MV-4-11 (cell line): ENCODE measurements around the gene RAVER1.

Experiments
- DNase-seq: peaks from one replicate; lab custom pipeline; 2025; lab: John Stamatoyannopoulos, UW

Gene RAVER1

DNA sequence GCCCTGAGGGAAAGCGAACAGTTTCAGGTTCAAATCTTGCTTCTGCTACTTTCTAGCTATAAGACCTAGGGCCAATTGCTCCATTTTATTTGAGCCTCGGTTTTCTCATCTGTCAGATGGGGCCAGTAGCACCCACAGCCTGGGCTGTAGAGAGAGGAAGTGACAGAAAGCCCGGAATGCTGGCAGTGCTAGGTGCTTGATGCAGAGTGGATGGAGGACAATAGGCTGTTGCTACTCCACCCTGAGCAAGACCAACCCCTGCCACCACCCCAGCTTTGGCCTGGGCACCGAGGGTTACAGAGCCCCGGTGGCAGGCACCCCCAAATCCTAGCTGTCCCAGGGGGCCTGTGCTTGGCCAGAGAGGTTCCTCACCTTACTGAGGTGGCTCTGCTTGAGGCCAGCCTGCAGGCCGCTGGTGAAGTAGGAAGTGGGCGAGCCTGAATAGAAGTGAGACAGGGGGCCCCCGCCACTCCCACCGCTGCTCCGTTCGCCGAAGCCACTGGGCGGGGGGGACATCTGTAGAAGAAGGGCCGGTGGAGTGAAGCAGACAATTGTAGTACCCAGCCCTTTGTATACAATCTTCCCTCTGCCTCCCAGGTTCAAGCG lies 15.4 kb downstream of the RAVER1 start:
- no peak for DNase-seq

DNA sequence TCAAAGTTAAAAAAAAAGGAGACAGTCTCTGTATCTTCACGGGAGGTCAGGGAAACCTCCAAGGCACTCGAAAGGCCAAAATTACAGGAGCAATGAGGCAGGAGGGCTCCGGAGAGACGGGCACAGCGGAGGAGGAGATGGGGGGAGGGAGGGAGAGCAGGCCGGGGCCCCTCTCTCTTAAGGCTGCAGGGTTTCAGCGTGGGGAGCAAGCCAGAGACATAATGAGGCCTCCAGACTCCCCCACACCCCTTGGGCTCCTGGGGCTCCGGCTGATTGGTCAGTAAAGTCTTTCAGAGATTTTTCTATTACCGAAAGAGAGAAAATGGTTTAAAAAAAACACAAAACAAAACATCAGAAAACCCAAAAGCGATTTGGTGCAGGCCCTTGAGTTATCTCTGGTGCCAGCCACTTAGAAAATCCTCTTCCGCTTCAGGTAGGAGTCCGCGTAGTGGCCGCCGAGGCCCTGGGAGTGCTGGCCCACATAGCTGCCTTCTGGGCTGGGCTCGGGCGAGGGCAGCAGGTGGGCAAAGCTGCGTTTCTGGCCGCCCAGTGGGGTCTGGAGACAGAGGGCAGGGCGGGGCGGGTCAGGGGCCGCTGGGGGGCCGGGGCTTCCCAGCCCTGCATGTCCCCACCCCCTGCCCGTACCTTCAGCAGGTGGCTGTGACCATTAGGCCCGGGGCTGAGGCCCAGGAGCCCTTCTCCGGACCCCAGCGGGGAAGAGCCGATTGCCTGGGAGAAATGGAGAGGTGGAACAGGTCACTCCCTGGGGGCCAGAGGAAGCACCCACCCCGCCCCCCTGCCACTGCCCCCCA lies 16.1 kb downstream of the RAVER1 start:
- no peak for DNase-seq

DNA sequence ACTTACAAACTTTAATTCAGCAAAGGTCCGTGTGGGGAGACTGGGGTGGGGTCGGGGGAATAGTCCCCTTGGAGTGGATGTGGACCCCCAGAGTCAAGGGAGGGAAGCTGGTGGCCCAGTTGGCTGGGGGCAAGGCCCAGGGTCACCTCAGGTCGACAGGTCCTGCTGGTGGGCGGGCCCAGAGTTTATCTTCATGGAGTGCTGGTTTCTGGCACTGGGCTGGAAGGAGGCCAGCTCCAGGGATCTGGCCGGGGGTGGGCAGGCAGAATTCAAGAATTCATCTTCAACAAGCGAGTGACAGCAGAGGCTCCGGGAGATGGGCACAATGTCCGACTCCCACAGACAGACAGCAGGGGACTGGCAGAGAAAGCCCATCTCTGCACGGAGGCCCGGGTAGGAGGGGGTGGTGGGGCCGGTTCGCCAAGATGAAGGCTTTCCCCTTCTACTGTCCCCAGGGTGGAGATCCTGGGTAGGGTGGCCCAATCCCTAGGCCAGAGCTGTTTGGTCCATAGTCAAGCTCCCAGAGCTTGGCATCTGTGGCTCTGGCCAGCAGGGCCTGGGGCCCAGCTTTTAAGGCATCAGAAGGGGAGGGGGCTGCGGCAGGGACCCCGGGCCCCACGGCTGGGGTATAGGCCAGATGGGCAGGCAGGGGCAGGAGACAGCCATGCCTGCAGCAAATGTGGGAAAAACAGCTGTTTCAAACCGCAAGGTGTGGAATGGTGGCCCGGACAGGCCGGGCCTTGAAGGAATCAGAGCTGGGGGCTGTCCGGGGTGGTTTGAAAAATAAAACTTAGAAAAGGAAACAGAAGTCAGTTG lies 16.9 kb downstream of the RAVER1 start:
- DNase-seq: no peak

DNA sequence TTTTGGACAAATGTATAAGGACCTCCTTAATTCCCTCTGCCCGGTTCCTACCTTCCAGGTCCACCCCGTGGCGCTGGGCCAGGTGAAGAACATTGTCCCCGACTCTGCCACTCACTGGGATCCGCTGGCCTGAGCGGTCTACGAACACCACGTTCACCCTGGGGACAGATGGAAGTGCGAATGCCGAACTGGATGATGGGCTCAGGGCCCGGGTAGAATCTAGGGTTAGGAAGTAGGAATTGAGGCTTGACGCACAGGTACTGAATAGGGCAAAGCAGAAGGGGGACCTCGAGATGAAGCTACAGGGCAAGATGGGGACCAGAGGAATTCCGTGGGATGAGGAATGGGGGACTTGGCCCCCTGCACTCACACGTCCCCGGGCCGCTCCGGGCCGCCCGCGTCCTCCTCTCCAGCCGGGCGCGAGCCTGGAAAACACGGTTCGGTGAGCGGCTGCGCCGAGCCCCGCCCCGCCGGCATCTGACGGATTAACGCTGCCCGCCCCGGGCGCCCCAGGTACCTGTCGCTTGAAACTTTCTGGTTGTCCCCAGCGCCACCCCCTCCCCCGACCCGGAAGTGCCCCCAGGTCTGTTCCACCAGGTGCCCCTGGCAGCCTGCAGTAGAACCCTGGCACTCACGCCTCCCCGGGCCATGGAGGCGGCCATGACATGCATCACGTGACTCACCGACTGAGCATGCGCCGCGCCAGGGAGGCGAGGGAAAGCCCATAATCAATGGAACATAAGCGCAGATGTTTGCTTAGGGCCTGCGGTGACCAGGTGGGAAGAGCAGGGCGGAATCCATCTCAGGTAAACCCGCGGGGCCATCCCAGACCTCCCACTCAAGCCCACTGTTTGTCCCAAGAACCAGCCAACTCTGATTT lies 17.8 kb downstream of the RAVER1 start, which contains the start of gene FDX2:
Gene FDX2, minus strand, starts transcription at position 681 of the 880 bp plus-strand sequence. Its CDS starts 19 bp downstream, at position 662.
- DNase-seq: peak; percentile 82

DNA sequence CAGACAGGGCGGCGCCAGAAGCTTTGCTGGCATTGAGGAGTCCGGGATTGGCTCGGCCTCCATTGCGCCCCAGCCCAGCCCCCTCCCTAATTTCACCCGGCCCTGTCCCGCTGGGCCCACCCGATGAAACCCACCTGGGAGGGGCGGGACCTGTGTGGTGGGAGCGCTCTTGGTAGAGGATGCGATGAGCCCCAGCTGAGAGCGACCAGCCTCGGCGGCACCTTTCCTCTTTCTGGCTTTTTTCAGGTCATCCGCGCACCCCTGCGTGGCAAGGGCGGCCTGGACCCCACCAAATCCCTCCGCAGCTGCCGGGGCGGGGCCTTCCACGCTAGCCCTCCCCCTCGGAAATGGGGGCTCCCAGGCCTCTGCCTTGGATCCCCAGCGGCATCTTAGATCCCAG lies 23.9 kb downstream of the RAVER1 start, which contains the start of gene ZGLP1:
Gene ZGLP1, minus strand, starts transcription at position 393 of the 400 bp plus-strand sequence.
- no peak for DNase-seq

DNA sequence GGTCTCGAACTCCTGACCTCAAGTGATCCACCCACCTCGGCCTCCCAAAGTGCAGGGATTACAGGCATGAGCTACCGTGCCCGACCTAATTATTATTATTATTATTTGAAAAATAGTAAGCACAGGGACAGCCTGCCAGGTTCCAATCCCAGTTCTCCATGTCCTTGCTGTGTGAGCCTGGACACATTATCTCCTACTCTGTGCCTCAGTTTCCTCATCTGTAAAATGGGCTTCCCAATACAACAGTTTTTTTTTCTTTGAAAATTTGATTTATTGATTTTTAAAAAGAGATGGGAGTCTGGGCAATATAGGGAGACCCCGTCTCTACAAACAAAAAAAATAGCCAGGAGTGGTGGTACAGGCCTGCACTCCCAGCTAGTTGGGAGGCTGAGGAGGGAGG lies 27.0 kb downstream of the RAVER1 start:
- DNase-seq: no peak

DNA sequence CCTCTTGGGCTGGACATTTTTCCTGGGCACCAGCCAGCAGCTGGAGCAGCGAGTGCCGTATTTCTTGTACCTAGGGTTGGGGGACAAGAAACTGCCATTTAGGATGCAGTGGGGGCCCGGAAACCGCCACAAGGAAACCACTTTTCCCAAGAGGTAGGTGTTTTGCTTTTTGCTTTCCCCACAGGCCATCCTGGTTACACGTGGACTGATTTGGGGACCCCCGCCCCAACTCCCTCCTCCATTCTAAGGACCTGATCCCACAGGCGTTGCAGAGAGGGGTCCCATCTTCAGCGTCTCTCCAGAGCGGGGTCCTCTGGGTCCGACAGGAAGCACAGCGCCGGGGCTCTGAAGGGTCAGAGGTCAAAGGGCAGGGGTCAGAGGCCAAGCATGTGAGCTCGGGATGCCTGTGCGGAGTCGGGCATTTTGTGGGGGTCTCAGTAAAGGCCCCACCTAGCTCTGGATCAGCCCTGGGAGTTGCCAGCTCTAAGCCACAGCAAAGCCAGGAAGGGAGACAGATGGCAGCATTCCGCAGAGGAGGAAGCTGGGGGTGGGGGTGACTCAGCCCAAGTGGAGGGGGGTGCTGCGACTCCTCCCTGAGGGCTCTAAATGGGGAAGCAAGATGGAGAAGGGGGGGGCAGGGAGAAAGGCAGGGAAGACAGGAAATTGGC lies 28.1 kb downstream of the RAVER1 start:
- DNase-seq: peak; percentile 85

DNA sequence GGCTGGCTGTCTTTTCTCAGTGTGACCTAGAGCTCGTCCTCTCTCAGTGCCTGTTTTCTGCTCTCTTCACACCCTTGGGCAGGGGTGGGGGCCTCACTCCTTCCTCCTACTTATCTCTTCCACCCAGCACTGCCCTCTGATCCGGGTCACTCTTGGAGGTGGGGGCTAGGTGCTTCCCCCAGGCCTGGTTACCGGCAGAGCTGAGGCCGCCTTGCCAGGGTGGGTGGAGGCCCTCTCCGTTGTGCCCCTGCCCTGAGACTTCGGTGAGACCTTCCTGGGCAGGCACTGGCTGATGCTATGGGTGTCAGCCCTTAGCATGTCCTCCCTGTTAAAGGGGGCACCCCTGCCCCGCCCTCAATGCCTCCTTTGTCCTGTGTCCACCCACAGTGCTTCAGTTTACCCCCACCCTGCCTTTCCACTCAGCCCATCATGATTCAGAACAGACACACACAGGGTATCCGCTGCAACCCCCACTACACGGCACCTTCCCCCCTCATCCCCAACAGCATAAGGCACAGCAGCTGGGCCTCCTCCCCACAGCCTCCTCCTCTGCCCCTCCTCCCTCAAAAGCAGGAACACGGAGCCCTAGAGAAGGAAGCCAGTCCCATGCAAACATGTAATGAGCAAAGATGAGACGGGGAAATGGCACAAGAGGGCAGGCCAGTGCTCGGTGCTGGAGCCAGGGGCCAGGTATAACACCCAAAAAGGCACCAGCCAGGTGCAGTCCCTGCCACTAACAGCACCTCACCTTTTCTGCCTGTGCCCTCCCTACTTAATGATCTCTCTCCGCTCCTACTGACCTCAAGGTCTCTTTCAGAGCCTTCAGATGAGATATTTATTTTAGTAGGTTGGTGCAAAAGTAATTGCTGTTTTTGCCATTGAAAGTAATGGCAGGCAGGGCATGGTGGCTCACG lies 33.5 kb downstream of the RAVER1 start:
- peak; percentile 57 for DNase-seq

DNA sequence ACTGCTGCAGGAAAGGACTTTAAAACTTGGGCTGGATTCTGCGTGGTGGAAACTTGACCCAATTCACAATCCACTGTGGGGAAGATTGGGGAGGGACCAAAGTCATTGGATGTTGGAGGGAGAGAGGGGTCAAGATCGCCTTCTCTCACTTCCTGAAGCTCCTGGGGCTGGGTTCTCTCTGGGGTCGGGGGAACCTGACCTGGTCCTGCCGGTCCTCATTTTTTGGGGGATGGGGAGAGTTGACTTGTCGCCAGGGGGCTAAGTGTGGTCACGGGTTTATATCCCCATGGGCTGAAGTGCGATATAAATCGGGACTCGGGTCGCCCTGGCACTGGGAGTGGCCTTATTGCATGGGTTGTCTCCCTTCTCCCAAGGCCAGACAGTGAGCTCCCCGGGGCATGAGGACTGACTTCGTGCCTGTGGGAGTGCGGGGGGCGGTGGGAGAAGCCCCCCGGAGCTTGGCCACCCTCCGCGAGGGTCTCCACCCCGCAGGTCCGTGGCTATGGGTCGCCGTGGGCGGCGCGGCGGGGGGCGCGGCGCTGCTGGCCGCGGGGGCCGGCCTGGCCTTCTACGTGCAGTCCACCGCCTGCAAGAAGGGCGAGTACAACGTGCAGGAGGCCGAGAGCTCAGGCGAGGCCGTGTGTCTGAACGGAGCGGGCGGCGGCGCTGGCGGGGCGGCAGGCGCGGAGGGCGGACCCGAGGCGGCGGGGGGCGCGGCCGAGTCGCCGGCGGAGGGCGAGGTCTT lies 37.3 kb downstream of the RAVER1 start:
- no peak for DNase-seq

DNA sequence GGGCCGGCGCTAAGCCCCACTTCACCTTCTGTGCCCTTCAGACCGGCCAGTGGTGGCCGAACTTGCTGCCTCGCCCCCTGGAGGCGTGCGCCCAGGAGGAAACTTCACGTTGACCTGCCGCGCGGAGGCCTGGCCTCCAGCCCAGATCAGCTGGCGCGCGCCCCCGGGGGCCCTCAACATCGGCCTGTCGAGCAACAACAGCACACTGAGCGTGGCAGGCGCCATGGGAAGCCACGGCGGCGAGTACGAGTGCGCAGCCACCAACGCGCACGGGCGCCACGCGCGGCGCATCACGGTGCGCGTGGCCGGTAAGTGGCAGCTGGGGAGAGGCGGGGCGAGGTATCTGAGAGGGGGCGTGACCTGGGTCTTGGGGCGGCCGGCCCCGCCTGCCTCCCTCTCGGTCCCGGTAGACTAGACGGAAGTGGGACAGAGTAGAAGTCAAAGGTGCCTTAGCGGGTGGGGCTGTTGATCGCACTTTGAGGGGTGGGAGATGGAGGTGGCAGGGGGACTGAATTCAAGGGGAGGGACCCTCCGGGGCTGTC lies 38.0 kb downstream of the RAVER1 start:
- DNase-seq: peak; percentile 58

DNA sequence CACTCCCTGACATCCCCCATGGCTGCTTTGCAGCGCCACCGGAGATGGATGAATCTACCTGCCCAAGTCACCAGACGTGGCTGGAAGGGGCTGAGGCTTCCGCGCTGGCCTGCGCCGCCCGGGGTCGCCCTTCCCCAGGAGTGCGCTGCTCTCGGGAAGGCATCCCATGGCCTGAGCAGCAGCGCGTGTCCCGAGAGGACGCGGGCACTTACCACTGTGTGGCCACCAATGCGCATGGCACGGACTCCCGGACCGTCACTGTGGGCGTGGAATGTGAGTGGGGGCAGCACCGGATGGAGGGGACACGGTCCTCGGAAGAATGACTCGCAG lies 39.0 kb downstream of the RAVER1 start:
- no peak for DNase-seq

DNA sequence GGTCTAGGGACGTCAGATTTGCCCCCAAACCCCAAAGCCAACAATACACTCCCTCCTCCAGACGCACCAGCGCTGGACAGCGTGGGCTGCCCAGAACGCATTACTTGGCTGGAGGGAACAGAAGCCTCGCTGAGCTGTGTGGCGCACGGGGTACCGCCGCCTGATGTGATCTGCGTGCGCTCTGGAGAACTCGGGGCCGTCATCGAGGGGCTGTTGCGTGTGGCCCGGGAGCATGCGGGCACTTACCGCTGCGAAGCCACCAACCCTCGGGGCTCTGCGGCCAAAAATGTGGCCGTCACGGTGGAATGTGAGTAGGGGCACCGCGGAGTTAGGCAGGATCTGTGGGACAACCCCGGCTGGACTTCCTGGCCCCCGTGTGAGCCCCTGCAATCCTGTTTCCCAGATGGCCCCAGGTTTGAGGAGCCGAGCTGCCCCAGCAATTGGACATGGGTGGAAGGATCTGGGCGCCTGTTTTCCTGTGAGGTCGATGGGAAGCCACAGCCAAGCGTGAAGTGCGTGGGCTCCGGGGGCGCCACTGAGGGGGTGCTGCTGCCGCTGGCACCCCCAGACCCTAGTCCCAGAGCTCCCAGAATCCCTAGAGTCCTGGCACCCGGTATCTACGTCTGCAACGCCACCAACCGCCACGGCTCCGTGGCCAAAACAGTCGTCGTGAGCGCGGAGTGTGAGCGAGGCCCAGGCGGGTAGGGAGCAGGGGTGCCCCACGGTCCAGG lies 39.5 kb downstream of the RAVER1 start:
- DNase-seq: no peak

DNA sequence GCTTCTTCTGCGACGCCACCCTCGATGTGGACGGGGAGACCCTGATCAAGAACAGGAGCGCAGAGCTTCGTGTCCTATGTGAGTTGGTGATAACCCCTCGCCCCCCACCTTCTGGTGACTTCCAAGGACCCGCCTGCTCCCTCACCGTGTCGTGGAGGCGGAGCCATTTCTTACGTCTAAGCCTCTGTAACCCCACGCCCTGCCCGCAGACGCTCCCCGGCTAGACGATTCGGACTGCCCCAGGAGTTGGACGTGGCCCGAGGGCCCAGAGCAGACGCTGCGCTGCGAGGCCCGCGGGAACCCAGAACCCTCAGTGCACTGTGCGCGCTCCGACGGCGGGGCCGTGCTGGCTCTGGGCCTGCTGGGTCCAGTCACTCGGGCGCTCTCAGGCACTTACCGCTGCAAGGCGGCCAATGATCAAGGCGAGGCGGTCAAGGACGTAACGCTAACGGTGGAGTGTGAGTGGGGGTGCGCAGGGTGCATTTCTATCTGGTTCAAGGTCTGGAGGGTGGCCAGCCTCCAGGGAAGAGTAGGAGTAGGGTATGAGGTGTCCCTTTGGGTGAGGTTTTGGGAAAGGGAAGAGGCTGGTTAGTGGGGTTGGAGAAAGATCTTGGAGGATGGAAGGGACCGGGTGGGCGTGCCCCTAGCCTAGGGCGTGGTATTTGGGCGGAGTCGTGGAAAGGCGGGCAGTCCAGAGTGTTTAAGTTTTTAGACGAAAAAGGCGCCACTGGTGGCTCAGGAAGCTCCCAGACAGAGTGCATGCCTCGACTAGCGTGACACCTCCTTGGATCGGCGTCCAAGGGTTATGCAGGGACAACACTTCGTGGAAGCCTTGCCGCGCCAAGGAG lies 40.3 kb downstream of the RAVER1 start:
- DNase-seq: peak; percentile 26

DNA sequence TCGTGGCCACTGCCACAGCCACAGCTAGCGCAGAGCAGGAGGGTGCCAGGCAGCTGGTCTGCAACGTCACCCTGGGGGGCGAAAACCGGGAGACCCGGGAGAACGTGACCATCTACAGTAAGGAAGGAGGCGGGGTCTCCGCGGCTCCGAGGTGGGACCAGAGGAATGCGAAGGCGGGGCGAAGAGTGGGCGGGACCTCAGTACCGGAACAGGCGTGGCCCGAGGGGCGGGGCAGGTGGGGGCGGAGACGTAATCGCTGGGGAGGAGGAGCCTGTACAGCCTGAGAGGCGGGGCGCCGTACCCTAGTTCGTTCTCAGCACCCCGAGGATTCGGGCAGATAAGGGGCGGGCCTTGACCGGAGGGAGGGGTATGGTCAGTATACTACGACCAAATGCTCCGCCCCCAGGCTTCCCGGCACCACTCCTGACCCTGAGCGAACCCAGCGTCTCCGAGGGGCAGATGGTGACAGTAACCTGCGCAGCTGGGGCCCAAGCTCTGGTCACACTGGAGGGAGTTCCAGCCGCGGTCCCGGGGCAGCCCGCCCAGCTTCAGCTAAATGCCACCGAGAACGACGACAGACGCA lies 41.0 kb downstream of the RAVER1 start:
- peak; percentile 65 for DNase-seq

DNA sequence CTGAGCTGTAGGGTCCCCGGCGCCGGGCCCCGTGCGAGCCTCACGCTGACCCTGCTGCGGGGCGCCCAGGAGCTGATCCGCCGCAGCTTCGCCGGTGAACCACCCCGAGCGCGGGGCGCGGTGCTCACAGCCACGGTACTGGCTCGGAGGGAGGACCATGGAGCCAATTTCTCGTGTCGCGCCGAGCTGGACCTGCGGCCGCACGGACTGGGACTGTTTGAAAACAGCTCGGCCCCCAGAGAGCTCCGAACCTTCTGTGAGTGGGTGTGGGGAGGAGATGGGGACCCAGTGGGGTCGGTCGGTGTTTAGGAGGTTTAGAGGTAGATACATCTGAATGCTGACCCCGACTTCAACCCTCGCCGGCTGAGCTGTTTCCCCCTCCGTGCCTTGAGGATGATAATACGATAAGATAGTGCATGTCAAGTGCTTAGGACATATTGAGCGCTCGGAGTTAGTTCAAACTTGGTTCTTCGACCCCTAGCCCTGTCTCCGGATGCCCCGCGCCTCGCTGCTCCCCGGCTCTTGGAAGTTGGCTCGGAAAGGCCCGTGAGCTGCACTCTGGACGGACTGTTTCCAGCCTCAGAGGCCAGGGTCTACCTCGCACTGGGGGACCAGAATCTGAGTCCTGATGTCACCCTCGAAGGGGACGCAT lies 41.6 kb downstream of the RAVER1 start:
- DNase-seq: no peak

DNA sequence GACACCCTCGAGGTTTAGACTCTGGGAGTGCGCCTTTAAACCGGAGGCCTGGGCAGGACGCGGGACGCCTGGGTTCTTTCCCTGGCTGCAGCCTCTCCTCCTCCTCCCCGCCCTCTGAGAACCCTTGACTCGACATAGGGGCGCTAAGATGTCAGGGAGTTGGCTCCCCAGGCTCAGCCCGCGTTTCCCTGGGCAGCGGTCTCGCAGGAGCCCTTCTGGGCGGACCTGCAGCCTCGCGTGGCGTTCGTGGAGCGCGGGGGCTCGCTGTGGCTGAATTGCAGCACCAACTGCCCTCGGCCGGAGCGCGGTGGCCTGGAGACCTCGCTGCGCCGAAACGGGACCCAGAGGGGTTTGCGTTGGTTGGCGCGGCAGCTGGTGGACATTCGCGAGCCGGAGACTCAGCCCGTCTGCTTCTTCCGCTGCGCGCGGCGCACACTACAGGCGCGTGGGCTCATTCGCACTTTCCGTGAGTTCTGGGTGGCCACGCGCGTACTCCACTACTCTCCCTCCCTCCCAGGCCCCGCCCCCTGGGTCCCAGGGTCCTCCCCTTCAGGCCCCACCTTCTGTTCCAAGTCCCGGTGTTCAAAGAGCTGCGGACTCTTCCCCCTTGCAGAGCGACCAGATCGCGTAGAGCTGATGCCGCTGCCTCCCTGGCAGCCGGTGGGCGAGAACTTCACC lies 42.3 kb downstream of the RAVER1 start:
- DNase-seq: peak; percentile 70
